Sigmoid colon (tissue), 7 donors: Measurements from ENCODE around the gene DCC. TPM values are rescaled to one million over a fixed set of nuclear protein-coding genes. Genes with fewer than 3 reads are reported as not detected.

Experiments used
- DNase-seq: peaks from one replicate; pipeline ENCODE4 v3.0.0-alpha.2; 2019
- H3K27ac ChIP-seq, 4 donors: fragments of 200-600 bp; sonication (generic); one replicate each; pipeline ENCODE4 v1.5.1; 2016 to 2019; ENCODE audit warnings: mild to moderate bottlenecking in 1 of 4
- H3K27me3 ChIP-seq, 3 donors: fragments of 200-600 bp; sonication (generic); one replicate each; pipeline ENCODE4 v1.5.1; 2019; ENCODE audit warnings: mild to moderate bottlenecking in 1 of 3
- H3K36me3 ChIP-seq, 4 donors: fragments of 200-600 bp; sonication (generic); one replicate each; pipeline ENCODE4 v1.5.1; 2016 to 2019
- H3K4me1 ChIP-seq, 4 donors: fragments of 200-600 bp; sonication (generic); one replicate each; pipeline ENCODE4 v1.5.1; 2017 to 2019
- H3K4me3 ChIP-seq, 4 donors: fragments of 200-600 bp; sonication (generic); one replicate each; pipeline ENCODE4 v1.5.1; 2017 to 2019; ENCODE audit warnings: mild to moderate bottlenecking in 2 of 4, moderate library complexity in 1 of 4
- H3K9me3 ChIP-seq, 4 donors: fragments of 200-600 bp in 3 of 4; sonication (generic) in 3 of 4; one replicate each; pipeline versions ENCODE4 v1.5.1 to v1.6.1; 2013 to 2019
- CTCF ChIP-seq, 4 experiments: fragments of 450-650 bp in 3 of 4; fragments of 200-600 bp in 1 of 4; IDR thresholded peaks; one replicate each; pipeline ENCODE4 v1.5.1; 2016 to 2019; ENCODE audit warnings: antibody characterized with exemption in 4 of 4, mild to moderate bottlenecking in 3 of 4, moderate library complexity in 2 of 4
- EP300 ChIP-seq, 4 donors: sonication (generic); formaldehyde crosslinking; IDR thresholded peaks; one replicate each; pipeline ENCODE4 v1.6.1; 2017; ENCODE audit warnings: antibody characterized with exemption in 4 of 4
- POLR2A ChIP-seq, 2 donors: fragments of 450-650 bp; IDR thresholded peaks; one replicate each; pipeline ENCODE4 v1.6.1; 2016; ENCODE audit warnings: antibody characterized with exemption in 2 of 2, mild to moderate bottlenecking in 2 of 2, moderate library complexity in 2 of 2
- POLR2AphosphoS5 ChIP-seq, 4 donors: sonication (generic); formaldehyde crosslinking; IDR thresholded peaks; one replicate each; pipeline ENCODE4 v1.6.1; 2017; ENCODE audit warnings: antibody characterized with exemption in 4 of 4
- WGBS, 2 donors: extraction: QIAGEN DNeasy Blood & Tissue Kit; methylation state at CpG; one replicate each; pipeline ENCODE4 v1.1.7; 2013; 5-methylcytosine and 5-hydroxymethylcytosine counted together
- intact Hi-C: fragments of 100-400 bp; cut with DNase I; formaldehyde crosslinking; loops from one replicate; pipeline ENCODE4 v1.15.1; 2023
- polyA plus RNA-seq, 3 donors: library from polyadenylated mRNA; stranded (reverse); fragments of 200-250 nt; gene quantifications; one replicate each; pipeline ENCODE4 v1.2.3, GENCODE V29; 2013
- total RNA-seq, 4 donors: library from RNA; depleted of rRNA; stranded (reverse); fragments of >200 nt; gene quantifications; one replicate each; pipeline ENCODE4 v1.1.0, GENCODE V29; 2016
- donor health status: healthy with polysubstance abuse.
- donor health status: Bipolar disorder and iron deficiency.
- donor health status: healthy.

DCC gene
- total and polyA plus RNA-seq, 7 donors = 0.04 to 0.83 (median 0.36) TPM; not detected in 2

- Histone ChIP-seq H3K4me1 (no peaks in the 10 kb centered on the region), H3K36me3 (no peaks in the 10 kb centered on the region), H3K27me3 (no peaks in the 10 kb centered on the region), H3K4me3 (no peak overlapping the region), H3K9me3 (no peaks in the 10 kb centered on the region), H3K27ac (no peak overlapping the region)
- no peak for DNase-seq
- TF ChIP-seq POLR2AphosphoS5 (IDR thresholded peaks at IDR 0.05) (no peak), POLR2A (IDR thresholded peaks at IDR 0.05) (no peak), CTCF (IDR thresholded peaks at IDR 0.05) (no peak), EP300 (IDR thresholded peaks at IDR 0.05) (no peak)
- 54 to 74% methylated on average over 2 of the region's 2 CpGs for WGBS, 2 donors
- intact Hi-C loops = no loop called here
Observed at GRCh38 chr18:53283708-53284107, 943.7 kb downstream of the DCC start.

- TF ChIP-seq CTCF (IDR thresholded peaks at IDR 0.05) (no peak), POLR2A (IDR thresholded peaks at IDR 0.05) (no peak), EP300 (IDR thresholded peaks at IDR 0.05) (no peak), POLR2AphosphoS5 (IDR thresholded peaks at IDR 0.05) (no peak)
- no peak overlapping the region for H3K4me3 ChIP-seq
- no peaks in the 10 kb centered on the region for H3K36me3 ChIP-seq
- 40 to 63% methylated on average over 6 of the region's 6 CpGs for WGBS, 2 donors
- DNase-seq = no peak
- H3K4me1 ChIP-seq = no peaks in the 10 kb centered on the region
- intact Hi-C loops = no loop called here
- no peaks in the 10 kb centered on the region for H3K27me3 ChIP-seq
- H3K9me3 ChIP-seq = no peaks in the 10 kb centered on the region
- H3K27ac ChIP-seq = no peak overlapping the region
Observed at GRCh38 chr18:53305461-53305860, 965.5 kb downstream of the DCC start.

- Histone ChIP-seq H3K27ac (no peak overlapping the region), H3K9me3 (no peaks in the 10 kb centered on the region), H3K27me3 (no peaks in the 10 kb centered on the region), H3K4me1 (no peaks in the 10 kb centered on the region), H3K4me3 (no peak overlapping the region), H3K36me3 (no peaks in the 10 kb centered on the region)
- TF ChIP-seq EP300 (IDR thresholded peaks at IDR 0.05) = no peak
- no peak for TF ChIP-seq POLR2A (IDR thresholded peaks at IDR 0.05)
- TF ChIP-seq POLR2AphosphoS5 (IDR thresholded peaks at IDR 0.05) = no peak
- no peak for TF ChIP-seq CTCF (IDR thresholded peaks at IDR 0.05)
- no peak for DNase-seq
- intact Hi-C loops = no loop called here
- WGBS, 2 donors = 92 to 95% methylated on average over 2 of the region's 2 CpGs
Observed at GRCh38 chr18:53319628-53320027, 979.6 kb downstream of the DCC start.

GRCh38 chr18:53322163-53322562 lies 982.2 kb downstream of the DCC start:
- H3K27ac ChIP-seq = no peak overlapping the region
- TF ChIP-seq CTCF (IDR thresholded peaks at IDR 0.05) (no peak), POLR2AphosphoS5 (IDR thresholded peaks at IDR 0.05) (no peak), EP300 (IDR thresholded peaks at IDR 0.05) (no peak), POLR2A (IDR thresholded peaks at IDR 0.05) (no peak)
- H3K4me3 ChIP-seq = no peak overlapping the region
- no peaks in the 10 kb centered on the region for H3K36me3 ChIP-seq
- intact Hi-C loops = no loop called here
- H3K27me3 ChIP-seq = no peaks in the 10 kb centered on the region
- DNase-seq = no peak
- 66 to 75% methylated on average over 1 of the region's 1 CpG for WGBS, 2 donors
- no peaks in the 10 kb centered on the region for H3K4me1 ChIP-seq
- no peaks in the 10 kb centered on the region for H3K9me3 ChIP-seq

- 80 to 82% methylated on average over 1 of the region's 1 CpG for WGBS, 2 donors
- no peak for DNase-seq
- Histone ChIP-seq H3K9me3 (no peaks in the 10 kb centered on the region), H3K27ac (no peak overlapping the region), H3K27me3 (no peaks in the 10 kb centered on the region), H3K4me3 (no peak overlapping the region), H3K4me1 (no peaks in the 10 kb centered on the region), H3K36me3 (no peaks in the 10 kb centered on the region)
- intact Hi-C loops = no loop called here
- no peak for TF ChIP-seq POLR2AphosphoS5 (IDR thresholded peaks at IDR 0.05)
- TF ChIP-seq EP300 (IDR thresholded peaks at IDR 0.05) = no peak
- no peak for TF ChIP-seq POLR2A (IDR thresholded peaks at IDR 0.05)
- TF ChIP-seq CTCF (IDR thresholded peaks at IDR 0.05) = no peak
Observed at GRCh38 chr18:53324353-53324752, 984.4 kb downstream of the DCC start.
